IPS DF 19.7 (cell line): ENCODE measurements around the gene KCNJ13.
"Not testable (repeated sequence)": the region's sequence is repeated elsewhere in the genome, so short reads cannot be mapped to it uniquely, and the experiment has no call there.

Experiments
- DNase-seq: peaks from one replicate; pipeline ENCODE4 v3.0.0-alpha.2; 2013; ENCODE audit warnings: low read depth, low spot score

Gene KCNJ13

GRCh38 chr2:232767866-232768265 is 8.5 kb downstream of the KCNJ13 start:
- no peak for DNase-seq

DNA sequence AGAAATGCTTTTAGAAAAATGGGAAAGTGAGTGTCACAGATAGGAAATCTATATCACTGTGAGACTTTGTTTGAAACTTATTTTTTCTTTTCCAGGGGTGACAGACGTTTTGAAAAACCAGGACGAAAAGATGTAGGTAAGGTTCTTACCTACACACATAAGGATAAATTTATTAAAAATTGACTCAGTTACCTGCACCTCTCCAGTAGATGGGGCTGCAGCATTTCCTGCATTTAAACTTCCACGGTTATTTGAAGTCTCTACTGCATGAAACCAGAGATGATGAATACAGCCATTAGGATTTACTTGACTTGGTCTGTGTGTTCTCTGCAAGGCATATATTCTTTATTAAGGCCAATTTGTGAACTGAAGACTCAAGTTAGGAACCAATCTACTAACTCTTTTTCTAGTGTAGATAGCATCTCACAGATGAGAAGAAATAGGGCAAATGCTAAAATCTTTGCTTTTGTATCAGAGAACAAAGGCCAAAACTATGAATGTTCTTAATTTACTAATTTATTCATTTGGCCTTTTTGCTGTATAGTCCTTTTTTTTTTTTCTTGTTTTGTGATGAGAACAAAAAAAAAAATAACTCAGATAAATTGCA is 15.0 kb downstream of the KCNJ13 start:
- DNase-seq = no peak

- DNase-seq = no peak
Measured at GRCh38 chr2:232757905-232758304, 18.5 kb downstream of the KCNJ13 start.

- no peak for DNase-seq
Measured at GRCh38 chr2:232750135-232750671, 26.2 kb downstream of the KCNJ13 start.

GRCh38 chr2:232749331-232749730 is 27.0 kb downstream of the KCNJ13 start:
- DNase-seq = no peak

- no peak for DNase-seq
Measured at GRCh38 chr2:232748038-232748437, 28.3 kb downstream of the KCNJ13 start.

DNA sequence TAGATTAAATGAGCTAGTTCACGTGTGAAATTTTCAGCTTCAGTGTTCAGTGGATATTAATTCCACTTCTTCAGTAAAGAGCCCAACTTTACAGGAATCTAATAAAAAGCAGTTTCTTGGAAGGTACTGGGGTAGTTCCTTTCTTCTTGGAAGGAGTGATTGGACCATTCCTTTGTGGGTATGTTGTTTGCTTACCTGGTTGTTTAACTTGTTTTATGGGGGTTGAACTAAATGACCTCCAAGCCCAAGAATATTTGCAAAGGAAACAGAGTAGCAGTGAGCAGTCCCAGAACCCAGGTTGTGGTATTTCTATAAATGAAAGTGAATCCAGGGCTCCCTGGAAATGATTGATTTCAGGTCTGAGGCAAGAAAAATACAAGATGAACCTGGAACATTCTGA is 31.4 kb downstream of the KCNJ13 start:
- DNase-seq = no peak

DNA sequence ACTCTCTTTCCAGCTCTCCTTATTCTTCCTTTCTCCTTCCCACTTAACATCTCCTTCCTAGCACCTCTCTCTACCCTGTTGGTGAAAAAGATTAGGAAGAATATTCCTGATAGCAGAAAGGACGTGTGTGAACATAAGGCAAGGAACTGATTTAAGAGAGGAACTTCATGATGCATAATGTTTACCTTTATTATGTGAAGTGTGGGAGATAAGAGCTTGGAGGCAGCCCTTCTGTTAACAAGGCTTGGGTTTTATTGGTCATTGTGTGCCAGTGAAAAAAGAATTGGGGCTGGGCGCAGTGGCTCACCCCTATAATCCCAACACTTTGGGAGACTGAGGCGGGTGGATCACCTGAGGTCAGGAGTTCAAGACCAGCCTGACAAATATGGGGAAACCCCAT is 34.4 kb downstream of the KCNJ13 start:
- DNase-seq = no peak

DNA sequence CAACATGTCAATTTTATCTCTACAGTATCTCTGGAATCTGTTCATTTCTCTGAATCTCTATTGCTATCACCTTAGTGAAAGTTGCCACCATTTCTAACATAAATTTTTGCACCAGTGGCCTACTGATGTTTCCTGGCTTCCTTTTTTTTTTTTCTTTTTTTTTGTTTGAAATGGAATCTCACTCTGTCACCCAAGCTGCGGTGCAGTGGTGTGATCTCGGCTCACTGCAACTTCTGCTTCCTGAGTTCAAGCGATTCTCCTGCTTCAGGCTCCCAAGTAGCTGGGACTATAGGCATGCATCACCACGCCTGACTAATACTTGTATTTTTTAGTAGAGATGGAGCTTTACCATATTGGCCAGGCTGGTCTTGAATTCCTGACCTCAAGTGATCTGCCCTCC is 35.1 kb downstream of the KCNJ13 start:
- DNase-seq = no peak

GRCh38 chr2:232731470-232731869 is 44.9 kb downstream of the KCNJ13 start:
- DNase-seq = no peak

GRCh38 chr2:232728785-232729184 is 47.6 kb downstream of the KCNJ13 start:
- no peak for DNase-seq

GRCh38 chr2:232723027-232723426 is 53.3 kb downstream of the KCNJ13 start:
- DNase-seq = no peak

GRCh38 chr2:232721882-232722281 is 54.5 kb downstream of the KCNJ13 start:
- no peak for DNase-seq

GRCh38 chr2:232721261-232721660 is 55.1 kb downstream of the KCNJ13 start:
- no peak for DNase-seq

- not testable (repeated sequence) for DNase-seq
Measured at GRCh38 chr2:232720056-232720455, 56.3 kb downstream of the KCNJ13 start.
